Fibroblast of peridontal ligament (primary cell): ENCODE results near the gene CASQ1.

ENCODE experiments used
- DNase-seq: peaks from one replicate; pipeline ENCODE4 v3.0.0-alpha.2; 2010; ENCODE audit errors: extremely low read depth

The CASQ1 gene

GRCh38 chr1:160226623-160227022 is 36.2 kb downstream of the CASQ1 start:
- DNase-seq = no peak

GRCh38 chr1:160227034-160227433 is 36.7 kb downstream of the CASQ1 start:
- DNase-seq = no peak

GRCh38 chr1:160227561-160227960 is 37.2 kb downstream of the CASQ1 start:
- DNase-seq = no peak

- DNase-seq = no peak
Observed at GRCh38 chr1:160228431-160228830, 38.1 kb downstream of the CASQ1 start.

DNA sequence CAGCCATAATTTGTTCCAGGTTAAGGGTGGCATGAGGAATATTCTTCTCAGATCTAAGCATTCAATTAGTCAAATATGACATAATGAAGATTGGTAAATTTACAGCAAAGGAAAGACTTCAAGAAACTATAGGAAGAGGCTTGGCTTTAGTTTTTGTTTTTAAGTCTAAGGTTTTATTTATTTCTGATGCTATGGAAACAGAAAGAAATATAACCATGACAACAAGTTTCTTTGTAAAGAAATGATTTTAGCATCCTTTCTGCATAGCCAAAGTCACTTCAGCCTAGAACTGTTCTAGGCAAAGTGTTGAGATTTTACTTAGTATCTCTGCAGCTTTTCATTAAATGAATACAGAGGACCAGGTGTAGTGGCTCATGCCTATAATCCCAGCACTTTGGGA is 42.5 kb downstream of the CASQ1 start:
- no peak for DNase-seq

- DNase-seq = no peak
Observed at GRCh38 chr1:160236806-160237205, 46.4 kb downstream of the CASQ1 start.

- DNase-seq = no peak
Observed at GRCh38 chr1:160237558-160237957, 47.2 kb downstream of the CASQ1 start.

- no peak for DNase-seq
Observed at GRCh38 chr1:160238408-160238807, 48.0 kb downstream of the CASQ1 start.

DNA sequence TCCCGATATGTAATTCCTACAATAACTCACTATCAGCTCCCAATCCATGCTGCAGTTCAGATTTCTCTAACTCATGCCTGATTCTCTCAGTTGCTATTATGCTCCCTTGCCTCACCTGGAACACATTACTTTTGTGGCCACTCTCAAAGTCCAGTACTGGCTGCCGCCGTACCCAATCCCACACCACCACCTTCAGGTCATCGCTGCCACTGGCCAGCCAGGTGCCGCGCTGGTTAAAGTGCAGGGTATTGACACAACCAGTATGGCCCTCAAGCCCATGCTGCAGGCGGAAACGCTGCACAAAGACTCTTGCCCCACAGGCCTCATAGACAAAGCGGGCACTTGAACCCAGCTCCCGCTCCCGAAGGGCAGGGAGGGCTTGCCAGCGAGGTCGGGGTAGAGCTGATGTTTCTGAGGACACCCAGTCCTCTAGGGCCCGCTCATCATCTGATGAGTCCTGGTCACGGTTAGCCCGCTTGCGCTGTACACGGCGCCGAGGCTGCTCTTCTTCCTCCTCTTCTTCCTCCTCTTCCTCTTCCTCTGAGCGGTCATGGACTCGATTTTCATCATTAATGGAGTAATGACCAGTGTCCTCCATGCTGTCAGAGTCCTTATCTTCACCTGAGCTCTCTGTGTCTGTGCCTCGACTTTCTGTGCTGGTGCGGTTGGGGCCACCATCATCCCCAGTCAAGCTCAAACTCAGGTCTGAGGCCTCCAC is 49.4 kb downstream of the CASQ1 start:
- DNase-seq = no peak

DNA sequence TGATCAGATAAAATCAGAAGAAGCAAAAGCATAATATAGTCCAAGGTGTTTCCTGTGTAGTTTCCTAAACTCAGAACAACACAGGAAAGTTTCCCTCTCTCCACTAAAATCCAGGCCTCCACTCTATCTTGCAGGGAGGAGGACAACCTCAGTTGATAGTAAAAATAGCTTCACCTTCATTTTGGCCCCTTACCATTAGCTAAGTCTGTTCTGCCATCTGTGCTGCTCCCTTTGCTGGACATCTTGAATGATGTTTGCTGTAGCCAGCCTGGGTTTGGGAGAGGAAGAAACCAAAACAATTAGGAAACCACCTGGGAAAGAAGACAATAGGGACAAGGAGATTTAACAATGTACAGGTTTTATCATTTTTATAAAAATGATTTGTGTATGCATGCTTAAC is 53.4 kb downstream of the CASQ1 start:
- no peak for DNase-seq

DNA sequence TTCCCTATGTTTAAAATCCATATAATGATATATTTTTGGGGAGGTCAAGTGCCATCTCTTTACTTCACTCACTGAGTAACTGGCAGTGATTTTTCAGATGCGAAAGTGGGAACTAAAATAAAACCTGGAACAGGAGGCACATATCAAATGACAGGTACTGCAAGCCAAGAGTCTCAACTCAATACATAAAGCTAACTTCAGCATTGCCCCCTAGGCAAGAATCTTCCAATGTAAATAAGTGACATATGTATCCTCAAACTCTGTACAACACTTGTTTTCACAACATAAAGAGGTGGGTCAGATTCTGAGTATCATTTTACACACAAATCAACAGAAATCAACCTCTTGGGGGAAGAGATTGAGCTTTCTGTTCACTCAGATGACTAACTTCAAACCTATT is 53.8 kb downstream of the CASQ1 start:
- DNase-seq = no peak

DNA sequence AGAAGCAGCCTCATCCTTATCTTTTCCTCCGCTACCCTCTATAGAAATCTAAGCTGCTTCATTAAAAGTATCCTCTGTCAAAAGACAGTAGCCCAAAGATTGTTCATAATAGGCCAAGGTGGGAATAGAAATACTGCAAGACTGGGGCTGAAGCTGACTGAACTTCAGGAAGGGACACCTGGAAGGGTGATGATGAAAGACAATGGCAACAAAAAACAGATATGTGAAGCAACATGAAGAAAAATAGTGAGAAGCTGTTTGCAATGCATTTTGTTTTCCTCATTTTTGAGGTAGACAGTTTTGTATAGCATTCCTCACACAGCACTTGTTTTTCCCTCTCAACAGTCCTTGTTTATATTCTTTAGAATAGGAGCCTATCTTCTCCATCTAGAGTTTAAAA is 55.1 kb downstream of the CASQ1 start:
- no peak for DNase-seq

DNA sequence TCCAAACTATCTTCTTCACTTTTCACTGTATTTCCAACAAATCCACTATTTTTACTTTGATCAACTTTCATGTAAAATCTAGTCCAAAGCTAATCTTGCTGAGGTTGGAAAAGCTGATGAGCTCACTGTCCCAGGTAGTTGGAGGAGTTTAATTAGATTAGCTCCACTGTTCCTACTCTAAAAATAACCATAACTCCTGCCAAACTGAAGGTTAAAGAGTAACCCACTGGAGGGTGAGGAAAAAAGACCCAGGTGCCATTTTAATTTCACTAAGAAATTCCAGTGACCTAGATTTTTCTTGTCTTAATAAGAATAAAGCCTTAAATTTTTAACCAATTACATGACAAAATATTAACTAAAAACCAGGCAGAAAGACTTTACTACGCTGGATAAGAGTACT is 56.7 kb downstream of the CASQ1 start:
- no peak for DNase-seq

DNA sequence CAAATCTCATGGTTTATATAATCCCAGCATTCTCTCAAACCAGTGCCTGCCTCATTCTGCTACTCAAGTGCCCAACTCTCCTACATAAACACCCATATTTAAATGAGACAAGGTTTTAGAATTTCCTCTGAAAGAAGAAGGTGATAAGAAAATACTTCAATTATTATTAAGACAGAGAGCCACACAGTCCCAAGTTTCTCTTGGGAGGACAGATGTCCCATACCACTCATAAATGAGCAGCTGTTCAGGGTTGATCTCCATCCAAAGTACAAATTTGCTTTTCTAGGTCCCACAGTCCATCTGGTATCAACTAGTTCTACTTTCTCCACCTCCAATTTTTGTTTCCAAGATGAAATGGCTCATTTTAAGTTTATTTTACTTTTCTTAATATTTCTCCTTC is 60.6 kb downstream of the CASQ1 start:
- no peak for DNase-seq
